ENCODE data around the gene SLC4A4. TPM values are rescaled to one million over a fixed set of nuclear protein-coding genes. Genes with fewer than 3 reads are reported as not detected.

SLC4A4 gene
- total RNA-seq, 4 donors from 2014 or later = 0.30 to 0.56 (median 0.34) TPM; not detected in 1

GRCh38 chr4:71487344-71487920 is 148.6 kb downstream of the SLC4A4 start:
- TF ChIP-seq EP300 (IDR thresholded peaks at IDR 0.05) (no peak), POLR2AphosphoS5 (IDR thresholded peaks at IDR 0.05) (no peak), POLR2A (IDR thresholded peaks at IDR 0.05) (no peak), CTCF (IDR thresholded peaks at IDR 0.05) (no peak)
- no peak overlapping the region for H3K4me3 ChIP-seq
- no peaks in the 10 kb centered on the region for H3K36me3 ChIP-seq
- H3K27me3 ChIP-seq = no peaks in the 10 kb centered on the region
- 55% methylated on average over 4 of the region's 4 CpGs for WGBS
- peaks cover 3% of the 10 kb centered on the region for H3K4me1 ChIP-seq
- H3K9me3 ChIP-seq = no peaks in the 10 kb centered on the region
- no peak for DNase-seq (ENCODE audit: low spot score in 2 of 2)
- no peak overlapping the region for H3K27ac ChIP-seq

GRCh38 chr4:71494539-71494938 is 155.7 kb downstream of the SLC4A4 start:
- 85% methylated on average over 1 of the region's 1 CpG for WGBS
- Histone ChIP-seq H3K4me1 (no peaks in the 10 kb centered on the region), H3K4me3 (no peak overlapping the region), H3K27ac (no peak overlapping the region), H3K36me3 (no peaks in the 10 kb centered on the region), H3K9me3 (no peaks in the 10 kb centered on the region), H3K27me3 (no peaks in the 10 kb centered on the region)
- no peak for TF ChIP-seq POLR2A (IDR thresholded peaks at IDR 0.05)
- no peak for TF ChIP-seq EP300 (IDR thresholded peaks at IDR 0.05)
- no peak for TF ChIP-seq CTCF (IDR thresholded peaks at IDR 0.05)
- no peak for TF ChIP-seq POLR2AphosphoS5 (IDR thresholded peaks at IDR 0.05)
- no peak for DNase-seq (ENCODE audit: low spot score in 2 of 2)

- TF ChIP-seq CTCF (IDR thresholded peaks at IDR 0.05) (no peak), POLR2AphosphoS5 (IDR thresholded peaks at IDR 0.05) (no peak), POLR2A (IDR thresholded peaks at IDR 0.05) (no peak), EP300 (IDR thresholded peaks at IDR 0.05) (no peak)
These were observed 156.6 kb downstream of the SLC4A4 start for GRCh38 chr4:71495454-71495853.

GRCh38 chr4:71497078-71497477 is 158.3 kb downstream of the SLC4A4 start:
- no peaks in the 10 kb centered on the region for H3K36me3 ChIP-seq
- TF ChIP-seq EP300 (IDR thresholded peaks at IDR 0.05) (no peak), CTCF (IDR thresholded peaks at IDR 0.05) (no peak), POLR2AphosphoS5 (IDR thresholded peaks at IDR 0.05) (no peak), POLR2A (IDR thresholded peaks at IDR 0.05) (no peak)
- WGBS = 87% methylated on average over 3 of the region's 3 CpGs
- H3K4me3 ChIP-seq = no peak overlapping the region
- no peaks in the 10 kb centered on the region for H3K9me3 ChIP-seq
- H3K27ac ChIP-seq = no peak overlapping the region
- no peak for DNase-seq (ENCODE audit: low spot score in 2 of 2)
- H3K27me3 ChIP-seq = no peaks in the 10 kb centered on the region
- no peaks in the 10 kb centered on the region for H3K4me1 ChIP-seq

More at GRCh38 chr4:71495454-71495853, 156.6 kb downstream of the SLC4A4 start:
- H3K9me3 ChIP-seq = no peaks in the 10 kb centered on the region
- H3K4me1 ChIP-seq = no peaks in the 10 kb centered on the region
- no peaks in the 10 kb centered on the region for H3K36me3 ChIP-seq
- no peak overlapping the region for H3K4me3 ChIP-seq
- no peak overlapping the region for H3K27ac ChIP-seq
- no peaks in the 10 kb centered on the region for H3K27me3 ChIP-seq
- DNase-seq (ENCODE audit: low spot score in 2 of 2) = no peak

GRCh38 chr4:71498002-71498401 is 159.2 kb downstream of the SLC4A4 start:
- WGBS = 58% methylated on average over 2 of the region's 2 CpGs
- H3K27me3 ChIP-seq = no peaks in the 10 kb centered on the region
- no peaks in the 10 kb centered on the region for H3K9me3 ChIP-seq
- TF ChIP-seq POLR2A (IDR thresholded peaks at IDR 0.05) = no peak
- no peak for TF ChIP-seq EP300 (IDR thresholded peaks at IDR 0.05)
- no peak for TF ChIP-seq POLR2AphosphoS5 (IDR thresholded peaks at IDR 0.05)
- TF ChIP-seq CTCF (IDR thresholded peaks at IDR 0.05) = no peak
- no peak overlapping the region for H3K27ac ChIP-seq
- H3K36me3 ChIP-seq = no peaks in the 10 kb centered on the region
- no peak for DNase-seq (ENCODE audit: low spot score in 2 of 2)
- no peaks in the 10 kb centered on the region for H3K4me1 ChIP-seq
- H3K4me3 ChIP-seq = no peak overlapping the region

All from suprapubic skin (tissue), 4 donors.